H1 (cell line): ENCODE results near the gene TAOK2. TPM values are rescaled to one million over a fixed set of nuclear protein-coding genes. Genes with fewer than 3 reads are reported as not detected.

ENCODE experiments used
- CTCF ChIA-PET: fragments of 300-600 bp; sonication (Branson Sonifier 250); formaldehyde crosslinking; loops from one replicate; lab custom pipeline; 2021; ENCODE audit not compliant: partially characterized antibody; lab: Charles Lee
- POLR2A ChIA-PET: fragments of 300-600 bp; sonication (Branson Sonifier 250); formaldehyde crosslinking; loops from one replicate; lab custom pipeline; 2021; ENCODE audit warnings: inconsistent platforms; ENCODE audit not compliant: partially characterized antibody; lab: Charles Lee
- DNase-seq, 2 experiments: peaks; one replicate each; pipeline versions ENCODE4 v3.0.0 to v3.0.0-alpha.2; 2010 to 2022; ENCODE audit warnings: low spot score in 2 of 2, low read depth in 1 of 2, mixed read lengths in 1 of 2
- FAIRE-seq: peaks from 2 replicates; lab custom pipeline; 2011; peaks lifted over from hg19 to GRCh38; lab: Jason Lieb, UNC
- H2AFZ ChIP-seq: 2 replicates; pipeline ENCODE4 v1.8.1; 2012; ENCODE audit warnings: low read length, inconsistent platforms
- H2AK5ac ChIP-seq: 2 replicates; pipeline ENCODE4 v1.6.1; 2013; ENCODE audit warnings: low read depth, low read length
- H2BK120ac ChIP-seq: replicated peaks from 2 replicates; pipeline ENCODE3; 2013; ENCODE audit warnings: low read depth, low read length, inconsistent platforms
- H2BK12ac ChIP-seq: 2 replicates; pipeline ENCODE4 v1.6.1; 2013; ENCODE audit warnings: low read depth, low read length
- H2BK15ac ChIP-seq: 2 replicates; pipeline ENCODE4 v1.6.1; 2013; ENCODE audit warnings: low read length
- H2BK20ac ChIP-seq: 2 replicates; pipeline ENCODE4 v1.6.1; 2013; ENCODE audit warnings: low read length
- H2BK5ac ChIP-seq: 2 replicates; pipeline ENCODE4 v1.6.1; 2013; ENCODE audit warnings: low read depth, low read length
- H3K14ac ChIP-seq: 2 replicates; pipeline ENCODE4 v1.6.1; 2013; ENCODE audit warnings: inconsistent platforms; ENCODE audit not compliant: insufficient read length
- H3K18ac ChIP-seq: 2 replicates; pipeline ENCODE4 v1.6.1; 2013; ENCODE audit warnings: low read length; ENCODE audit errors: extremely low read depth
- H3K23ac ChIP-seq: 2 replicates; pipeline ENCODE4 v1.6.1; 2013; ENCODE audit warnings: inconsistent platforms; ENCODE audit not compliant: insufficient read length
- H3K23me2 ChIP-seq: 2 replicates; pipeline ENCODE4 v1.6.1; 2013; ENCODE audit warnings: low read depth, low read length
- H3K27ac ChIP-seq: 2 replicates; pipeline ENCODE4 v1.6.1; 2011; ENCODE audit warnings: low read depth, low read length, inconsistent platforms
- H3K27me3 ChIP-seq, 4 experiments: replicated peaks in 1 of 4; 1 replicate in 1 of 4; 2 replicates in 3 of 4; pipeline versions ENCODE4 v1.6.1 to v1.8.1; 2011 to 2013; ENCODE audit warnings: low read length in 3 of 4, mild to moderate bottlenecking in 3 of 4, inconsistent platforms in 2 of 4, mixed read lengths in 2 of 4, moderate library complexity in 1 of 4; ENCODE audit not compliant: control insufficient read depth in 3 of 4, insufficient read depth in 3 of 4; ENCODE audit errors: extremely low read depth in 1 of 4
- H3K36me3 ChIP-seq, 4 experiments: 2 replicates each; pipeline versions ENCODE4 v1.6.1 to v1.8.1; 2011 to 2013; ENCODE audit warnings: mild to moderate bottlenecking in 4 of 4, low read length in 3 of 4, moderate library complexity in 2 of 4, control low read depth in 1 of 4, inconsistent platforms in 1 of 4; ENCODE audit not compliant: insufficient read depth in 4 of 4, control insufficient read depth in 2 of 4
- H3K4ac ChIP-seq: replicated peaks from 2 replicates; pipeline ENCODE3; 2013; ENCODE audit warnings: low read length, low read depth, mixed read lengths, inconsistent platforms; ENCODE audit not compliant: insufficient read length
- H3K4me1 ChIP-seq, 4 experiments: replicated peaks in 1 of 4; 1 replicate in 1 of 4; 2 replicates in 3 of 4; pipeline versions ENCODE4 v1.6.1 to v1.8.1; 2011 to 2013; ENCODE audit warnings: low read length in 3 of 4, inconsistent platforms in 2 of 4, mixed read lengths in 1 of 4; ENCODE audit not compliant: insufficient read depth in 4 of 4, control insufficient read depth in 3 of 4
- H3K4me2 ChIP-seq, 2 experiments: 2 replicates each; pipeline versions ENCODE4 v1.6.1 to v1.8.1; 2011 to 2013; ENCODE audit warnings: low read depth in 2 of 2, low read length in 2 of 2, control low read depth in 1 of 2, inconsistent platforms in 1 of 2, mild to moderate bottlenecking in 1 of 2; ENCODE audit not compliant: insufficient read depth in 1 of 2
- H3K4me3 ChIP-seq, 4 experiments: fragments of 200-600, 300-600 bp in 1 of 4; sonication (generic), shearing (Covaris generic), sonication (Bioruptor Twin) in 1 of 4; 2 replicates each; pipeline versions ENCODE4 v1.5.1 to v1.8.1; 2011 to 2016; ENCODE audit warnings: low read length in 4 of 4, low read depth in 3 of 4, control low read depth in 2 of 4, inconsistent platforms in 2 of 4, mild to moderate bottlenecking in 2 of 4, mixed read lengths in 1 of 4, moderate library complexity in 1 of 4; ENCODE audit not compliant: insufficient read depth in 2 of 4; ENCODE audit errors: extremely low read depth in 1 of 4
- H3K56ac ChIP-seq: replicated peaks from 2 replicates; pipeline ENCODE3; 2013; ENCODE audit warnings: low read depth, mild to moderate bottlenecking, mixed read lengths, low read length, inconsistent platforms; ENCODE audit not compliant: insufficient read length
- H3K79me1 ChIP-seq: 2 replicates; pipeline ENCODE4 v1.6.1; 2013; ENCODE audit warnings: low read depth, low read length, control low read depth
- H3K79me2 ChIP-seq, 2 experiments: 2 replicates each; pipeline versions ENCODE4 v1.6.1 to v1.8.1; 2012 to 2013; ENCODE audit warnings: low read length in 2 of 2, mild to moderate bottlenecking in 2 of 2, inconsistent platforms in 1 of 2; ENCODE audit not compliant: insufficient read depth in 2 of 2, control insufficient read depth in 1 of 2
- H3K9ac ChIP-seq, 4 experiments: replicated peaks in 1 of 4; 1 replicate in 1 of 4; 2 replicates in 3 of 4; pipeline versions ENCODE4 v1.6.1 to v1.8.1; 2011 to 2013; ENCODE audit warnings: low read depth in 3 of 4, low read length in 3 of 4, control low read depth in 2 of 4, mild to moderate bottlenecking in 2 of 4, moderate library complexity in 2 of 4, inconsistent platforms in 1 of 4; ENCODE audit errors: extremely low read depth in 1 of 4
- H3K9me3 ChIP-seq, 2 experiments: 2 replicates each; pipeline versions ENCODE4 v1.6.1 to v1.8.1; 2012 to 2013; ENCODE audit warnings: mild to moderate bottlenecking in 2 of 2, moderate library complexity in 2 of 2, control low read depth in 1 of 2, inconsistent platforms in 1 of 2, low read depth in 1 of 2, low read length in 1 of 2, mixed read lengths in 1 of 2; ENCODE audit not compliant: insufficient read depth in 2 of 2
- H4K20me1 ChIP-seq, 2 experiments: replicated peaks in 1 of 2; 2 replicates each; pipeline versions ENCODE3 to v1.8.1; 2011 to 2013; ENCODE audit warnings: inconsistent platforms in 2 of 2, low read length in 2 of 2, mild to moderate bottlenecking in 1 of 2; ENCODE audit not compliant: insufficient read depth in 2 of 2, control insufficient read depth in 1 of 2
- H4K5ac ChIP-seq: 2 replicates; pipeline ENCODE4 v1.6.1; 2013; ENCODE audit warnings: low read length, low read depth, mixed read lengths, inconsistent platforms; ENCODE audit not compliant: insufficient read length
- H4K8ac ChIP-seq: 2 replicates; pipeline ENCODE4 v1.8.0; 2013; ENCODE audit warnings: mild to moderate bottlenecking, moderate library complexity, low read length, inconsistent platforms; ENCODE audit not compliant: insufficient read depth; ENCODE audit errors: extremely low read depth
- H4K91ac ChIP-seq: replicated peaks from 2 replicates; pipeline ENCODE3; 2013; ENCODE audit warnings: low read length, mixed read lengths, inconsistent platforms; ENCODE audit not compliant: insufficient read length
- CREB1 ChIP-seq: IDR thresholded peaks from 2 replicates; pipeline ENCODE4 v1.6.1; 2012; ENCODE audit warnings: inconsistent platforms
- EGR1 ChIP-seq: IDR thresholded peaks from 2 replicates; pipeline ENCODE4 v1.6.1; 2011; ENCODE audit warnings: low read depth, low read length, borderline replicate concordance
- EZH2 ChIP-seq: fragments of 200-600 bp; sonication (generic); IDR thresholded peaks from 2 replicates; pipeline ENCODE4 v1.7.1; 2012; ENCODE audit warnings: low read depth, mild to moderate bottlenecking, moderate library complexity, low read length, inconsistent platforms; ENCODE audit not compliant: severe bottlenecking
- HDAC2 ChIP-seq, 2 experiments: fragments of 300-600 bp in 1 of 2; sonication (generic) in 1 of 2; IDR thresholded peaks; 2 replicates each; pipeline ENCODE4 v1.6.1; 2011 to 2012; ENCODE audit warnings: low read depth in 2 of 2, low read length in 2 of 2, mild to moderate bottlenecking in 2 of 2, moderate library complexity in 2 of 2, borderline replicate concordance in 1 of 2, inconsistent platforms in 1 of 2
- HDAC6 ChIP-seq: IDR thresholded peaks from one replicate; pipeline ENCODE4 v1.7.1; 2012; ENCODE audit warnings: low read depth, mild to moderate bottlenecking, inconsistent platforms, low read length, moderate library complexity
- RFX5 ChIP-seq: IDR thresholded peaks from 2 replicates; pipeline ENCODE4 v1.6.1; 2011; ENCODE audit warnings: low read depth, low read length, improper control_type of control experiment, borderline replicate concordance
- RNF2 ChIP-seq: fragments of 200-900, 300-1000 bp; sonication (generic); IDR thresholded peaks from 2 replicates; pipeline ENCODE4 v1.7.1; 2016; ENCODE audit warnings: borderline replicate concordance, low read depth, mild to moderate bottlenecking, antibody characterized with exemption, low read length; ENCODE audit not compliant: poor library complexity, severe bottlenecking; ENCODE audit errors: missing control alignments
- SIN3A ChIP-seq, 2 experiments: IDR thresholded peaks in 1 of 2; conservative IDR thresholded peaks in 1 of 2; 2 replicates each; pipeline ENCODE4 v1.6.1; 2011 to 2012; ENCODE audit warnings: low read length in 2 of 2, improper control_type of control experiment in 1 of 2, low read depth in 1 of 2, mild to moderate bottlenecking in 1 of 2
- WGBS, 2 experiments: shearing (Covaris generic) in 1 of 2; methylation state at CpG; one replicate each; pipeline versions ENCODE4 v1.1.6 to v1.1.7; 2013 to 2015; ENCODE audit warnings: low lambda C conversion rate in 2 of 2, mixed read lengths in 2 of 2, inconsistent platforms in 1 of 2, low coverage in 1 of 2, missing lambda C conversion rate in 1 of 2; ENCODE audit not compliant: insufficient replicate concordance in 2 of 2, insufficient coverage in 1 of 2, insufficient read length in 1 of 2; ENCODE audit errors: extremely low coverage in 1 of 2, missing lambda C conversion rate in 1 of 2; 5-methylcytosine and 5-hydroxymethylcytosine counted together
- polyA plus RNA-seq, 7 experiments: library from polyadenylated mRNA; depleted of rRNA in 3 of 7; stranded (reverse) in 5 of 7; unstranded in 2 of 7; fragments of >200 nt in 5 of 7; fragments of 200-250 nt in 2 of 7; gene quantifications; 1 replicate in 5 of 7; 2 replicates in 1 of 7; 4 replicates in 1 of 7; pipeline versions ENCODE4 v1.2.1 to v1.2.3, GENCODE V29; 2011 to 2013; ENCODE audit warnings: missing spikeins in 2 of 7, mixed read lengths in 2 of 7
- total RNA-seq: library from RNA; stranded (reverse); fragmentation: NEBNext Ultra II Directional; extraction: Animal tissue kit (Norgen Biotek cat#: 25700); gene quantifications from 2 replicates; pipeline ENCODE4 v1.2.1, GENCODE V29; 2021
- TF ChIP-seq, protein P1 (sequence below): IDR thresholded peaks from 2 replicates; pipeline ENCODE4 v1.6.1; 2012; ENCODE audit warnings: low read length, inconsistent platforms

TAOK2 gene
- total and polyA plus RNA-seq, 2 of the 8 experiments (the other 6 are each of a cell fraction or from before 2014, with no cell fraction given), result 13.5 to 32.6 TPM

DNA sequence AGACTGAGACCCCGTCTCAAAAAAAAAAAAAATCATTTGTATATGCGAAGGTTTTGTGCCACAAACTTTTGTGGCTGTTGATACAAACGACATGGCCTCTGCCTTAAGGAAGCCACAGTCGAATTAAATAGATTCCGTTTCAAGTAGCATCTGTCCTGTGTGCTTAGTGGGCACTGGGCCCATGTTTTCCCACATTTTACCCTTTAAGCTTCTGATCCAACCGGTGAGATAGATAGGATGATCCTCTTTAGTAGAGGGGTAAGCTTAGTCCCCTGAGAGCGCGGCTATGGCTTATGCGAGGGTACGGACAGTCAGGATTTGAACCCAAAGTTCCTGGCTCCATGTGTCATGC lies 12.6 kb upstream of the TAOK2 start:
- no peak overlapping the region for H3K14ac ChIP-seq
- H3K4me1 ChIP-seq, result peaks cover 0 to 5% (median 3%) of the 10 kb centered on the region in 4 experiments; a peak in 5 of 7 replicates
- no peak overlapping the region; a peak in 1 of 7 replicates for H3K9ac ChIP-seq
- H3K23me2 ChIP-seq, result peaks cover 12% of the 10 kb centered on the region
- CTCF ChIA-PET, result interaction anchor here (0.6 to 2.5 kb wide), 10 partner anchors 7 to 731 kb away, joined by 4 to 16 read pairs (median 6); no protein-coding TSS in a partner anchor
- H4K8ac ChIP-seq, result no peak overlapping the region
- peaks cover 0 to 2% (median 0%) of the 10 kb centered on the region in 4 experiments; a peak in 1 of 7 replicates for H3K27me3 ChIP-seq
- H3K23ac ChIP-seq, result no peak overlapping the region
- no peak overlapping the region for H2BK20ac ChIP-seq
- no peak overlapping the region for H4K91ac ChIP-seq
- H2BK5ac ChIP-seq, result 0 out of 2 replicates have a peak overlapping the region, but pooled peaks have one; percentile 82
- no peaks in the 10 kb centered on the region for H3K79me1 ChIP-seq
- no peak overlapping the region for H2BK120ac ChIP-seq
- H3K9me3 ChIP-seq, result no peaks in the 10 kb centered on the region
- peak overlapping the region; percentile 51 to 81 (median 72); a peak in 6 of 8 replicates for H3K4me3 ChIP-seq
- no peak overlapping the region for H3K56ac ChIP-seq
- peak overlapping the region; percentile 94; the same call in 1 of the 2 replicates for H2AFZ ChIP-seq
- H2BK15ac ChIP-seq, result no peak overlapping the region
- POLR2A ChIA-PET, result interaction anchor here (0.8 to 3.6 kb wide), 8 partner anchors 9 to 259 kb away, joined by 3 to 33 read pairs (median 4); partner anchors contain the start of genes ASPHD1, KCTD13, TAOK2 and TBX6
- no peaks in the 10 kb centered on the region for H3K79me2 ChIP-seq
- no peak for DNase-seq
- H3K36me3 ChIP-seq, result peaks cover 0 to 4% (median 0%) of the 10 kb centered on the region in 4 experiments; a peak in 1 of 8 replicates
- H3K4me2 ChIP-seq, result peak overlapping the region; percentile 87 to 93
- H2AK5ac ChIP-seq, result no peak overlapping the region
- 85% methylated on average over 10 of the region's 10 CpGs; no CpG with 5 or more reads in 1 of the 2 experiments for WGBS, 2 experiments
- TF ChIP-seq HDAC6 (no peak), EZH2 (no peak), RNF2 (no peak), RFX5 (no peak), CREB1 (no peak), SIN3A (conservative IDR thresholded peaks at IDR 0.05 in 1 of 2, IDR thresholded peaks at IDR 0.05 in 1 of 2; ENCODE audit: low read depth in 1 of 2, low read length in 2 of 2) (no peak), HDAC2 (IDR thresholded peaks at IDR 0.05; ENCODE audit: borderline replicate concordance in 1 of 2, low read depth in 2 of 2, low read length in 2 of 2) (no peak), EGR1 (no peak)
- TF ChIP-seq, protein P1, sequence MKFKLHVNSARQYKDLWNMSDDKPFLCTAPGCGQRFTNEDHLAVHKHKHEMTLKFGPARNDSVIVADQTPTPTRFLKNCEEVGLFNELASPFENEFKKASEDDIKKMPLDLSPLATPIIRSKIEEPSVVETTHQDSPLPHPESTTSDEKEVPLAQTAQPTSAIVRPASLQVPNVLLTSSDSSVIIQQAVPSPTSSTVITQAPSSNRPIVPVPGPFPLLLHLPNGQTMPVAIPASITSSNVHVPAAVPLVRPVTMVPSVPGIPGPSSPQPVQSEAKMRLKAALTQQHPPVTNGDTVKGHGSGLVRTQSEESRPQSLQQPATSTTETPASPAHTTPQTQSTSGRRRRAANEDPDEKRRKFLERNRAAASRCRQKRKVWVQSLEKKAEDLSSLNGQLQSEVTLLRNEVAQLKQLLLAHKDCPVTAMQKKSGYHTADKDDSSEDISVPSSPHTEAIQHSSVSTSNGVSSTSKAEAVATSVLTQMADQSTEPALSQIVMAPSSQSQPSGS, result no peak
- no peak overlapping the region for H3K27ac ChIP-seq
- no peak overlapping the region for H3K4ac ChIP-seq
- H3K18ac ChIP-seq, result peak overlapping the region; percentile 76; the same call in 1 of the 2 replicates
- peak overlapping the region; percentile 61; the same call in 1 of the 2 replicates for H2BK12ac ChIP-seq
- no peaks in the 10 kb centered on the region for H4K20me1 ChIP-seq
- H4K5ac ChIP-seq, result peak overlapping the region; percentile 69
- FAIRE-seq, result no peak
